ENCODE data around the gene ZCCHC24. TPM values are rescaled to one million over a fixed set of nuclear protein-coding genes. Genes with fewer than 3 reads are reported as not detected.
A peak's percentile ranks its signal among the peaks of the same experiment; 100 is the strongest.

ZCCHC24 gene
- total and polyA plus RNA-seq, 12 donors = 5.8 to 49.0 (median 24.8) TPM

DNA sequence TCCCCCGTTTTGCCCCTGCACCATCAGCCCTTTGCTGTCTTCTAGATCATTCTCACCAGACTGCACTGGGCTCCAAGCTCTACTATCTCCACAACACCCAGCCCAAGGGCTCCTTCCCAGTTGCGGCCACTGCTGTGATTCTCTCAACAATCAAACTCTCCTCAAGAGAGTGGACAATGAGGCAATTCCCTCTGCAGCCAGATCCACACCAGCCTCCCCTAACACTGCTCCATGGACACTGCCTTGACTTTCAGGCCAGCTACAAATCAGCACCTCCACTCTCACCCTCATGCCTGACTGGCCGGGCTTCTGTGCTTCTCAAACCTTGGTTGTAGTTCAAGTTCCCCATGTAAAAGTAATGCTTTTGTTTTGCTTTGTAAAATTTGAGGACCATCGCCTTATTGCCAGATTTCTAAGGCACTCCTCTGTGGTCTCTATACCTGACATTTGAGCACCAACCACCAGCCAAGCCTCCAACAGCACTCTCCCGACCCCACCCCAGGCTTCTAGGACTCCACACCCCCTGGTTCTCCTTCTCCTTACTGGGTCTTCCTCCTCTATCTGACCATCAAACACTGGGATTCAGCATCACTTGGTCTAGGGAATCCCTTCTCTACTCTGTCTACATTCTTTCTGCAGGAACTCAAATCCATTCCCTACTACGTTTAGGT lies 52.8 kb downstream of the ZCCHC24 start:
- H3K9me3 ChIP-seq (replicated peaks in 1 of 3) = no peaks in the 10 kb centered on the region
- DNase-seq = peak in 3 of 7 donors; percentile 3 to 36 (median 4)
- TF ChIP-seq, protein P1, sequence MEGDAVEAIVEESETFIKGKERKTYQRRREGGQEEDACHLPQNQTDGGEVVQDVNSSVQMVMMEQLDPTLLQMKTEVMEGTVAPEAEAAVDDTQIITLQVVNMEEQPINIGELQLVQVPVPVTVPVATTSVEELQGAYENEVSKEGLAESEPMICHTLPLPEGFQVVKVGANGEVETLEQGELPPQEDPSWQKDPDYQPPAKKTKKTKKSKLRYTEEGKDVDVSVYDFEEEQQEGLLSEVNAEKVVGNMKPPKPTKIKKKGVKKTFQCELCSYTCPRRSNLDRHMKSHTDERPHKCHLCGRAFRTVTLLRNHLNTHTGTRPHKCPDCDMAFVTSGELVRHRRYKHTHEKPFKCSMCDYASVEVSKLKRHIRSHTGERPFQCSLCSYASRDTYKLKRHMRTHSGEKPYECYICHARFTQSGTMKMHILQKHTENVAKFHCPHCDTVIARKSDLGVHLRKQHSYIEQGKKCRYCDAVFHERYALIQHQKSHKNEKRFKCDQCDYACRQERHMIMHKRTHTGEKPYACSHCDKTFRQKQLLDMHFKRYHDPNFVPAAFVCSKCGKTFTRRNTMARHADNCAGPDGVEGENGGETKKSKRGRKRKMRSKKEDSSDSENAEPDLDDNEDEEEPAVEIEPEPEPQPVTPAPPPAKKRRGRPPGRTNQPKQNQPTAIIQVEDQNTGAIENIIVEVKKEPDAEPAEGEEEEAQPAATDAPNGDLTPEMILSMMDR (IDR thresholded peaks at IDR 0.05) = no peak
- no peak for TF ChIP-seq POLR2A (IDR thresholded peaks at IDR 0.05)
- H3K4me1 ChIP-seq (replicated peaks in 1 of 2) = peaks cover 0 to 11% of the 10 kb centered on the region in 2 donors
- 81 to 95% (median 89%) methylated on average over 6 of the region's 6 CpGs for WGBS, 4 donors
- no peak overlapping the region for H3K27ac ChIP-seq
- no peak overlapping the region for H3K4me3 ChIP-seq
- intact Hi-C loops (cut with DNase I) = no loop called here
- H3K27me3 ChIP-seq = no peaks in the 10 kb centered on the region
- H3K36me3 ChIP-seq (replicated peaks in 1 of 2) = peaks cover 0 to 9% of the 10 kb centered on the region in 2 donors

DNA sequence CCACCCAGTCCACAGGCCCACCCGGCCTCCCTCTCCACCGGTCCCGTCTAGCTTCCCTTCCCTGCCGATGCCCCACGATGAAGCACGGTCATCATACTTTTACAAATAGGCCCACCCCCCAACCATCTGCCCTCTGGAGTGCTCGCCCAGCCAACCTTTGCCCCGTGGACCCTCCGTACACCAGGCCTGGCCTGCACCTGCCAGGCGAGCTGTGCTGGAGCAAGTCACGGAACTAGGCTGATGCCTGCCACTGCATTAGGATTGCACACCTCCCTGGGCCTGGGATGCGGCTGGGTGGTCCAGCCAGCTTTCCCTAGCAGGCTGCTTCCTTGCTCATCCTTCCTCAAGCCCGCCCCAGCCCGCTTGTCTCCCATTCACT lies 53.4 kb downstream of the ZCCHC24 start:
- intact Hi-C loops (cut with DNase I) = no loop called here
- no peak overlapping the region for H3K4me3 ChIP-seq
- 87 to 92% (median 89%) methylated on average over 14 of the region's 14 CpGs for WGBS, 4 donors
- H3K27ac ChIP-seq = peak overlapping the region in 1 of 5 donors; percentile 40
- DNase-seq = peak in 2 of 7 donors; percentile 4 to 8
- H3K9me3 ChIP-seq (replicated peaks in 1 of 3) = no peaks in the 10 kb centered on the region
- TF ChIP-seq, protein P1 (IDR thresholded peaks at IDR 0.05) = no peak
- TF ChIP-seq POLR2A (IDR thresholded peaks at IDR 0.05) = no peak
- no peaks in the 10 kb centered on the region for H3K27me3 ChIP-seq
- H3K4me1 ChIP-seq (replicated peaks in 1 of 2) = peaks cover 0 to 5% of the 10 kb centered on the region in 2 donors
- peaks cover 0 to 11% of the 10 kb centered on the region in 2 donors for H3K36me3 ChIP-seq (replicated peaks in 1 of 2)

DNA sequence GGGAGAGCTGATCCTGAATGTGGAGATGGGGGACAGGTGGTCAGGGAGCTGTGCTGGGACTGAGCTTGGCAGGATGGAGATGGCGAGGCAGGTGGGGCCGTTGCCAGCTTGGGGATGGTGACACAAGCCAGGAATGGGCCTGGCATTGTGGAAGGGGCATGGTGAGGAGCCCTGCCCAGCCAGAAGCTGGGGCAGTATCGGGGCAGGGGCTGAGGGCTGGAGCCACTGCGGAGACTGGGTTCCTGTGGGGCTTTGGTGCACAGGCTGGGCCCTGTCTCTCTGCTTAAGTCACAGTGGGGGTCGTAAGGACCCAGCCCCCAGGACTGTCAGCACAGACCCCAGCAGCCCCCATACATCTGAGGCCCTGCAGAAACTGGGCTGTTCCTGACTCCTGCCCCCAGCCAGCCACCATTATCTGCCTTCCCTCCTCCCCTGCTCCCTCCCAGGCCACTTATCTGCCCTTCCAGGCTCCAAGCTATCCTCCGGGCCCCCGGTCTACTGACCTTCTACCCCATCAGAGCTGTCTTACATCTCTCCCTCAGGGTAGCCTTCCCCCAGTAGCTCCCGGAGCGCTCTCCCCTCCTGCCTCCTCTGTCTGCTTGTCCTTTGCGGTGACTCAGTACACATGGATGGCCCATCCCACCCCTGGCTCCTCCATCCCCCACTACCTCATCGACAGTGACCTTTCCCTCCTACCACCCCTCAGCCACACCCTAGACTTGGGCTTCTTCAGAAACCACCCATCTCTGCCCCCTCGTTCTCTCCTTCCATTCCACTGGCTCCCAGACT lies 54.0 kb downstream of the ZCCHC24 start:
- no peak overlapping the region for H3K4me3 ChIP-seq
- H3K27me3 ChIP-seq = no peaks in the 10 kb centered on the region
- H3K27ac ChIP-seq = peak overlapping the region in 1 of 5 donors; percentile 40
- no peaks in the 10 kb centered on the region for H3K9me3 ChIP-seq (replicated peaks in 1 of 3)
- peaks cover 0 to 17% of the 10 kb centered on the region in 2 donors for H3K36me3 ChIP-seq (replicated peaks in 1 of 2)
- 80 to 89% (median 83%) methylated on average over 10 to 12 of the region's 12 CpGs for WGBS, 4 donors
- no peaks in the 10 kb centered on the region for H3K4me1 ChIP-seq (replicated peaks in 1 of 2)
- intact Hi-C loops (cut with DNase I) = no loop called here
- TF ChIP-seq POLR2A (IDR thresholded peaks at IDR 0.05) = no peak
- TF ChIP-seq, protein P1 (IDR thresholded peaks at IDR 0.05) = no peak
- peak in 3 of 7 donors; percentile 15 to 34 (median 17) for DNase-seq

DNA sequence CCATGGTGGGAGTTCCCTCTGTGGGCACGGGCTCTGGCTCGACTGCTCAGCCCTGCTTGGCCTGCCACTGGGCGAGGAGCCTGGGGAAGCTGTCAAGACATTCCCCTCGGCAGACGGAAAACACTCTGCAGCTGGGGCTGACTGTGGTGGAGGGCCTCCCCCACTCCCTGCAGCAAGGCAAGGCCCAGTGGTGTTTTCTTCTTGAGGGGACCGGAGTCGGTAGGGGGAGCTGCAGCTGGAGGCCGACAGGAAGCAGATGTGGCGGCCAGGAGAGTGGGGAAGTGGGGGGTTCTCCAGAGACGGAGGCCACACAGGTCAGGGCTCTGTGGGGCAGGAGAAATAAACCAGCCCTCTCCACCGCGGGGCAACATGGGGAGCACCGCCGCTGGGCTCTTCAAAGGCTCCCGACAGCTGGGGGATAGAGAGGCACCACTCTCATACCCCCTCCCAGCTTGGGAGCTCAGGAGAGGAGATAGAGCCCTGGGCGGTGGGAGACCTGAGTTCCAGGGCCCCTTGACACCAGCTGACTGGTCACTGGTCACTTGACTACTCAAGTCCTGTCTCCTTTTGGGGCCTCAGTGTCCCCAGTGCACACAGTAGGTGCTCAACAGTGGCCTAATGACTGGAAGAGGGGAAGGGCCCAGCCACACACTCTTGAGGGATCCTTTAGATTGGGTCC lies 54.7 kb downstream of the ZCCHC24 start:
- Histone ChIP-seq H3K4me3 (no peak overlapping the region), H3K9me3 (replicated peaks in 1 of 3) (no peaks in the 10 kb centered on the region), H3K27ac (peak overlapping the region in 1 of 5 donors; percentile 40), H3K27me3 (no peaks in the 10 kb centered on the region), H3K4me1 (replicated peaks in 1 of 2) (no peaks in the 10 kb centered on the region), H3K36me3 (replicated peaks in 1 of 2) (peaks cover 0 to 21% of the 10 kb centered on the region in 2 donors)
- WGBS, 4 donors = 65 to 76% (median 67%) methylated on average over 10 to 16 of the region's 16 CpGs
- intact Hi-C loops (cut with DNase I) = no loop called here
- no peak for TF ChIP-seq POLR2A (IDR thresholded peaks at IDR 0.05)
- TF ChIP-seq, protein P1 (IDR thresholded peaks at IDR 0.05) = peak in 1 of 6 experiments; percentile 7
- DNase-seq = peak in 5 of 7 donors; percentile 11 to 53 (median 22)
